Motor neuron (in vitro differentiated cells): ENCODE measurements around the gene PAGR1. TPM values are rescaled to one million over a fixed set of nuclear protein-coding genes. Genes with fewer than 3 reads are reported as not detected.
"Not testable (repeated sequence)": the region's sequence is repeated elsewhere in the genome, so short reads cannot be mapped to it uniquely, and the experiment has no call there.

Experiments
- ATAC-seq, 8 experiments: fragments of 200-7000 bp; cut with Tn5 transposase; replicated peaks in 6 of 8; 2 replicates each; pipeline ENCODE4 v1.8.0; 2021; ENCODE audit warnings: mild to moderate bottlenecking in 8 of 8, moderate library complexity in 8 of 8
- H3K27ac ChIP-seq, 2 donors: fragments of 250-450 bp; sonication (Bioruptor Pico); 2 replicates each; pipeline ENCODE4 v1.9.0; 2021; ENCODE audit warnings: antibody characterized with exemption in 2 of 2, mild to moderate bottlenecking in 2 of 2, moderate library complexity in 1 of 2
- H3K4me1 ChIP-seq, 2 donors: fragments of 250-450 bp; sonication (Bioruptor Pico); replicated peaks in 1 of 2; 2 replicates each; pipeline ENCODE4 v1.6.1; 2021; ENCODE audit warnings: antibody characterized with exemption in 2 of 2, mild to moderate bottlenecking in 2 of 2, moderate library complexity in 1 of 2
- H3K4me3 ChIP-seq, 5 donors: fragments of 250-450 bp; sonication (Bioruptor Pico); 2 replicates each; pipeline ENCODE4 v1.9.0; 2021; ENCODE audit warnings: antibody characterized with exemption in 5 of 5, mild to moderate bottlenecking in 5 of 5, moderate library complexity in 4 of 5
- WGBS, 10 experiments: fragments of 450-650 bp; shearing (Covaris generic); methylation state at CpG; one replicate each; pipeline ENCODE4 v1.0.0; 2022; 5-methylcytosine and 5-hydroxymethylcytosine counted together
- in situ Hi-C, 9 experiments: fragments of 400-800 bp; cut with MboI; loops; one replicate each; pipeline ENCODE4 v1.15.0; 2021; ENCODE audit warnings: low sequenced_read_pairs in 9 of 9, low pct_unique_long_range_greater_than_20kb in 2 of 9; ENCODE audit not compliant: unreplicated experiment in 9 of 9
- total RNA-seq, 8 experiments: library from RNA; unstranded; fragments of 300-600 nt; gene quantifications; 2 replicates each; pipeline versions ENCODE4 v1.2.3 to v1.2.4, GENCODE V29; 2022

PAGR1 gene
- total RNA-seq, 8 experiments from 2014 or later: 13.7 to 53.0 (median 28.2) TPM

- Histone ChIP-seq H3K27ac (no peak overlapping the region), H3K4me1 (no peaks in the 10 kb centered on the region), H3K4me3 (no peak overlapping the region)
- WGBS, 10 experiments: 78 to 100% (median 88%) methylated on average over 1 to 2 of the region's 2 CpGs; no CpG with 5 or more reads in 1 of the 10 experiments
- in situ Hi-C loops: no loop called here
- ATAC-seq: no peak
Observed at GRCh38 chr16:29784157-29784556, 31.8 kb upstream of the PAGR1 start.

- peak; percentile 33 to 99 (median 55) for ATAC-seq
- Histone ChIP-seq H3K4me3 (no peak overlapping the region), H3K27ac (no peak overlapping the region), H3K4me1 (peaks cover 6% of the 10 kb centered on the region in 2 donors)
- WGBS, 10 experiments: 4 to 47% (median 33%) methylated on average over 3 to 20 of the region's 38 CpGs; no CpG with 5 or more reads in 5 of the 10 experiments
- in situ Hi-C loops: no loop called here
Observed at GRCh38 chr16:29784901-29785500, 31.0 kb upstream of the PAGR1 start.

- H3K27ac ChIP-seq, in situ Hi-C loops, H3K4me3 ChIP-seq, ATAC-seq: not testable (repeated sequence)
- peaks cover 6 to 10% of the 10 kb centered on the region in 2 donors for H3K4me1 ChIP-seq
- WGBS, 10 experiments: 67 to 100% (median 80%) methylated on average over 1 to 2 of the region's 4 CpGs; no CpG with 5 or more reads in 7 of the 10 experiments
Observed at GRCh38 chr16:29787155-29787554, 28.8 kb upstream of the PAGR1 start.

GRCh38 chr16:29789775-29790182 is 26.2 kb upstream of the PAGR1 start:
- 10 to 100% (median 71%) methylated on average over 2 to 18 of the region's 20 CpGs; no CpG with 5 or more reads in 3 of the 10 experiments for WGBS, 10 experiments
- H3K4me3 ChIP-seq: peak overlapping the region; percentile 33 to 86 (median 39)
- peak overlapping the region; percentile 75 to 89 for H3K27ac ChIP-seq
- in situ Hi-C loops: no loop called here
- ATAC-seq: no peak
- H3K4me1 ChIP-seq: peaks cover 6 to 10% of the 10 kb centered on the region in 2 donors

DNA sequence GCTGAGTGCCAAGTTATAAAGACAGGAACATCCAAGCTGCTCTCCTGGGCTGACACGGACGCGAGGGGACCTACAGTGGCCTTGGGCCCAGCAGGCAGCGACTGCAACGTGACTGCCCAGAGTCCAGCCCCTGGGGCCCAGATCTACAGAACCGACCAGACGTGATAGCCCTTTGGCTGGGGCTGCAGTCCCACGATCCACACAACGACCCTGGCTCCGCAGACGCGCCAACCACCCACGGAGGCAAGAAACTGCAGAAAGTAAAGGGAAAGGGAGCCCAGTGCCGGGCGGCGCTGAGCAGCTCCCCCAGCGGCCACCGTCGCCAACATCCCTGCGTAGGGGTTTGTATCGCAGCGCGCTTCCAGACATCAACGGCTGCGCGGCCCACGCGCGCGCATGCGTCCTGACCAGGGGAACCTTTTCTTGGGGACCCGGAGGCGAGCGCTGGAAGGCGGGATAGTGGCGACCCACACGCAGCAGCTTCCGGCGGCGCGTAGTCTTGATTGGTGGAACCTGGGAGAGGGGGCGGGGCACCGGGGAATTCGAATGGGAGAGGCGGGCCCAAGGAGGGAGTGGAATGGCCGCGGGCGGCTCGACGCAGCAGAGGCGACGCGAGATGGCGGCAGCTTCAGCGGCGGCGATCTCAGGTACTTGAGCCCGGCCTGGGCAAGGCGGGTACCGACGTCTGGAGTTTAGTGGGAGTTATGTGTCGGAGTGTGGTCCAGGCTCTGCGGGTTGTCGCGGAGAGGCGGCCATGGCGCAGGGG is 25.6 kb upstream of the PAGR1 start, which contains the start of gene KIF22:
TSS of gene KIF22 (plus strand) at position 569 of the 766 bp plus-strand sequence. CDS start at position 578, 9 bp downstream.
- peak; percentile 92 to 99 (median 96) for ATAC-seq
- WGBS, 10 experiments: 0 to 30% (median 6%) methylated on average over 2 to 24 of the region's 67 CpGs; no CpG with 5 or more reads in 4 of the 10 experiments
- peak within 1 kb of the TSS; percentile 75 to 89 for H3K27ac ChIP-seq
- in situ Hi-C loops: no loop called here
- peak within 1 kb of the TSS; percentile 56 to 88 (median 76) for H3K4me3 ChIP-seq
- H3K4me1 ChIP-seq: peaks cover 6 to 10% of the 10 kb centered on the region in 2 donors

DNA sequence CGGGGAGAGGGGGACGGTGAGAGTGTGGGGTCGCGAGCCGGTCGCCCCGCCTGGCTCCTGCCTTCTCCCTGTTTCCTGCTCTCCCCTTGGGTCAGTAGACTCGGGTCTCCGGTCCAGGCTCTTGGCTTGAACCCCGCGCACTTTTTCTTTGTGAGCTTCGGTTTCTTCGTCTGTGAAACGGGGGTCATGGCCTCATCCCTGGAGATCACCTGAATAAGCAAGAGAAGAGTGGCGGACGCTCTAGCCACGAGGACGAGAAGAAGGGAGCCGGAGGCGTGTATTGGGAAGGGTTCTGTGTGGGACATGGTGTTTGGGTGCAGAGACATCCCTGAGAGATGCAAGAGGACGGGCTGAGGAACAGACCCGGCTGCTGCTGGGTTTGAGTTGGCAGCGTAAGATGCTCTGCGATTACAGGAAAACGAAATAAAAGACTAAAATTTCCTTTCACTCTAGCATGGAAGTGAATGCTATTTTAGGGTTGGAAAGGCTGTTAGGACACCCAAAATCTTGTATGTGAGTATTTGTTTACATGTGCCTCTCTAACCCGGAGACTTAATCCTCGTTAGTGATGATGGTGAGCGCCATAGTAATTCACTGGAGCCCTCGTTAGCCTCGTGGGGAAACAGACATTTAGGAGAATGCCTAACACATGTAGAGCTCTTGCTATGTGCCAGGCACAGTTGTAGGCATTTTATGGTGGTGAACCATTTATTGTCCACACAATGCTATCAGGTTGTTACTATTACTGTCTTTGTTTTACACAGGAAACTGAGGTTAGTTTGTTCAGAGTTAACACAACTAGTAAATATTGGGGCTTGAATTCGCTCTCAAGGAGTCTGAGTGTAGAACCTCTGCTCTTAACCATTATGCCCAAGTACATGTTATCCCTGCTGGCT is 24.8 kb upstream of the PAGR1 start:
- peak in 4 of 8 experiments; percentile 10 to 40 (median 25) for ATAC-seq
- H3K4me3 ChIP-seq: peak overlapping the region; percentile 56 to 88 (median 76)
- 0 to 8% (median 3%) methylated on average over 4 to 14 of the region's 31 CpGs; no CpG with 5 or more reads in 2 of the 10 experiments for WGBS, 10 experiments
- peak overlapping the region in 1 of 2 donors; percentile 53 for H3K27ac ChIP-seq
- peaks cover 6 to 10% of the 10 kb centered on the region in 2 donors for H3K4me1 ChIP-seq
- in situ Hi-C loops: no loop called here

GRCh38 chr16:29791845-29792807 is 23.8 kb upstream of the PAGR1 start:
- no peak for ATAC-seq
- WGBS, 10 experiments: 28 to 100% (median 61%) methylated on average over 2 to 9 of the region's 9 CpGs
- H3K4me3 ChIP-seq: peak overlapping the region; percentile 56 to 88 (median 76)
- in situ Hi-C loops: no loop called here
- H3K4me1 ChIP-seq: peaks cover 6 to 10% of the 10 kb centered on the region in 2 donors
- no peak overlapping the region for H3K27ac ChIP-seq

DNA sequence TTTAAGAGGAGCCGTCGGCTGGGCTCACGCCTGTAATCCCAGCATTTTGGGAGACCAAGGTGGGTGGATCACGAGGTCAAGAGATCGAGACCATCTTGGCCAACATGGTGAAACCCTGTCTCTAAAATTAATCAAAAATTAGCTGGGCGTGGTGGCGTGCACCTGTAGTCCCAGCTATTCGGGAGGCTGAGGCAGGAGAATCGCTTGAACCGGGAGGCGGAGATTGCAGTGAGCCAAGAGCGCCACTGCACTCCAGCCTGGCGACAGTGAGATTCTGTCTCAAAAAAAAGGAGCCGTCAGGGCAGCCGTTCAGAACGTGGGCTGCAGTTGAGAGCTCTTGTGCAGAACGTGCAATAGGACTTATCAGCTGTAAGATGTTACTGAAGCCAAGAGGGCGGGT is 22.8 kb upstream of the PAGR1 start:
- H3K4me1 ChIP-seq: peaks cover 6 to 10% of the 10 kb centered on the region in 2 donors
- ATAC-seq, in situ Hi-C loops, H3K27ac ChIP-seq, H3K4me3 ChIP-seq: not testable (repeated sequence)
- 62 to 100% (median 96%) methylated on average over 2 to 7 of the region's 18 CpGs; no CpG with 5 or more reads in 2 of the 10 experiments for WGBS, 10 experiments

DNA sequence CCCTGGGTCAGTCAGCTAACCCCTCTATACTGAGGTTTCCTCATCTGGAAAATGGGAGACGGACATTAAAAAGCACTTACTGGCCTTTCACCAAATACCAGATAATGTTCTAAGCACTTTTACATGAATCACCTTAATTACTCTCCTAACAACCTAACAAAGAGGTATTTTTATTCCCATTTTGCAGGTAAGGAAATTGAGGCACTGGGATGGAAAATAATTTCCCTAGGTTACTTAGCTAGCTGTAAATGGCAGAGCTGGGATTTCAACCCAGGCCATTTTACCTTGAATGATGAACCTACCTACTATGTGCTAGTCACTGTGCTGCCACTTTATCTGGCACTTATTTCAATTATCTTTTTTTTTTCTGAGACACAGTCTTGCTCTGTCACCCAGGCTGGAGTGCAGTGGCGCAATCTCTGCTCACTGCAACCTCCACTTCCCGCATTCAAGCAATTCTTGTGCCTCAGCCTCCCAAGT is 21.7 kb upstream of the PAGR1 start:
- H3K4me1 ChIP-seq: peaks cover 6 to 10% of the 10 kb centered on the region in 2 donors
- in situ Hi-C loops: no loop called here
- WGBS, 10 experiments: 67 to 100% (median 100%) methylated on average over 1 to 3 of the region's 3 CpGs; no CpG with 5 or more reads in 3 of the 10 experiments

DNA sequence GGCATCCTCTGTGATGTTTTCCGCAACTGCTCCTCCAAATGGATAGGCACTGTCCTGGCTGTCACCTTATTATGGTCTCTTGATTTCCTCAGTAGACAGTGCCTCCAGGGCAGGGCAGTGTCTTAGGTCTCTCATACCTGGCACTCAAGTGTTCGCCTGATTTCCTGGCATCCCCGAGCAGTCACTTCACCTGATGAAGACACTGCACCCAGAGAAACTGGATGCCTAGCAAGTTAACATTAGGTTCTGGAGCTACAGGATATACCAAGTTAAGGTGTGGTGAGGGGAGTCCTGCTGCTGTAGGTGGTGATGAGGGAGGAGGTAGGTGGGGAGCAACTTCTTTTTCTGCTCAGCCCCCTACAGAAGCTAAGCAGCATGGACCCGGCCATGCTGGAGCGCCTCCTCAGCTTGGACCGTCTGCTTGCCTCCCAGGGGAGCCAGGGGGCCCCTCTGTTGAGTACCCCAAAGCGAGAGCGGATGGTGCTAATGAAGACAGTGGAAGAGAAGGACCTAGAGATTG is 13.5 kb upstream of the PAGR1 start:
- in situ Hi-C loops: loop anchor here in 5 of 9 experiments (10.0 to 25.0 kb wide), 3 partner anchors 98 to 210 kb away; partner anchors contain the start of genes C16orf92 (in 3 of the 5), DOC2A (in 3 of the 5) and ASPHD1 (in 1 of the 5)
- WGBS, 10 experiments: 83 to 100% (median 90%) methylated on average over 1 to 6 of the region's 8 CpGs; no CpG with 5 or more reads in 3 of the 10 experiments
- no peak overlapping the region for H3K4me3 ChIP-seq
- H3K4me1 ChIP-seq: peaks cover 9 to 10% of the 10 kb centered on the region in 2 donors
- ATAC-seq: no peak
- no peak overlapping the region for H3K27ac ChIP-seq

More for the DNA sequence above, 21.7 kb upstream of the PAGR1 start:
- ATAC-seq: no peak
- Histone ChIP-seq H3K27ac (no peak overlapping the region), H3K4me3 (no peak overlapping the region)

GRCh38 chr16:29804020-29804419 is 11.9 kb upstream of the PAGR1 start:
- in situ Hi-C loops: loop anchor here in 5 of 9 experiments (10.0 to 25.0 kb wide), 3 partner anchors 99 to 208 kb away; partner anchors contain the start of genes C16orf92 (in 3 of the 5), DOC2A (in 3 of the 5) and ASPHD1 (in 1 of the 5)
- WGBS, 10 experiments: 0 to 100% (median 83%) methylated on average over 1 to 8 of the region's 8 CpGs; no CpG with 5 or more reads in 2 of the 10 experiments
- Histone ChIP-seq H3K27ac (peak overlapping the region; percentile 97 to 99), H3K4me3 (peak overlapping the region in 2 of 5 donors; percentile 71 to 82), H3K4me1 (peaks cover 18% of the 10 kb centered on the region in 2 donors)
- no peak for ATAC-seq
